Measurements from ENCODE around the gene MYL9.
A peak's percentile ranks its signal among the peaks of the same experiment; 100 is the strongest.

The MYL9 gene

DNA sequence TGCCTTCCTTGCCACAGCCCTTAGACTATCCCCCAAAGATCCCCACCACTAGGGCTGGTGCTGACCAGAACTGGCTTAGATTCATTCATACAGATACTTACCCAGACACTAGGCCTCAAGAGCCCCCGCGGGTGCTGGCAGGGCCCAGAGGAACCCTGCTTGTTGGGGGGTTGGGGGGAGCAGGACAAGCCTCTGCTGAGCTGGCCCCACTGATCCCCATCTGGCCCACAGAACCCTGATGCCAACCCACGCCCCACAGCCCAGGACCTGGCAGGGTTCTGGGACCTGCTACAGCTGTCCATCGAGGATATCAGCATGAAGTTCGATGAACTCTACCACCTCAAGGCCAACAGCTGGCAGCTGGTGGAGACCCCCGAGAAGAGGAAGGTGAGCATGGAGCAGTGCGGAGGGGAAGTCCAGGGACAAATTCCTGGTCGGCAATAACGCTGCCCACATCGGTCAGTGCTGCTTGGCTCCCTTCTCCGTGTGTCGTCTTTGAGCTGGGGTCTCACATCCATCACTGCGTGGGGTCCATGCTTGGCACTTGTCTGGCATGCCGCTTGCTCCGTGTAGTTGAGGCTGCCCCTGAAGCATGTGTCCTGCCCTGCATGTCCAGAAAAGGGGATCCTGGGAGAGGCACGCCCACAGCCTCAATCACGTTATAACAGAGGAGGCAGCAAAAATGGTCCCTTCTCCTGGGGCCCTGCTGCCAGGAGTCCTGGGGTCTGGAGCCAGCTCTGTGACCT, 15.5 kb upstream of the MYL9 start:
- no peak overlapping the region for H3K4me3 ChIP-seq (ENCODE audit: low read depth, low read length)

DNA sequence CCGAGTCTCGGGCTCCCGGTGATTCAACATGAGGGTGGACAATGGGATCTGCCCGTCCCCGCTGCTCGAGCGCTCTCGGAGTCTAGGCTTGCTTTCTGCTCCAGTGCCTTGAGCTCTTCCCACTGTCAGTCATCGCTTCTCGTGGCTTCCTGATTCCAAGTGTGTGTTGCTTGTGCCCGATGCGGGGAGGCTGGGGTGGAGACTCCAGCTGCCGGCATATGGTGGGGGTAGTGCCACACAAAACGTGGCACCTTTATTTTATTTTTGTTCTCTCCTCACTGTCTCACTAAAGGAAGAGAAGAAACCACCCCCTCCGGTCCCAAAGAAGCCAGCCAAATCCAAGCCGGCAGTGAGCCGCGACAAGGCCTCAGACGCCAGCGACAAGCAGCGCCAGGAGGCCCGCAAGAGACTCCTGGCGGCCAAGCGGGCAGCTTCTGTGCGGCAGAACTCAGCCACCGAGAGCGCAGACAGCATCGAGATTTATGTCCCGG, 14.8 kb upstream of the MYL9 start:
- H3K4me3 ChIP-seq (ENCODE audit: low read depth, low read length): no peak overlapping the region

DNA sequence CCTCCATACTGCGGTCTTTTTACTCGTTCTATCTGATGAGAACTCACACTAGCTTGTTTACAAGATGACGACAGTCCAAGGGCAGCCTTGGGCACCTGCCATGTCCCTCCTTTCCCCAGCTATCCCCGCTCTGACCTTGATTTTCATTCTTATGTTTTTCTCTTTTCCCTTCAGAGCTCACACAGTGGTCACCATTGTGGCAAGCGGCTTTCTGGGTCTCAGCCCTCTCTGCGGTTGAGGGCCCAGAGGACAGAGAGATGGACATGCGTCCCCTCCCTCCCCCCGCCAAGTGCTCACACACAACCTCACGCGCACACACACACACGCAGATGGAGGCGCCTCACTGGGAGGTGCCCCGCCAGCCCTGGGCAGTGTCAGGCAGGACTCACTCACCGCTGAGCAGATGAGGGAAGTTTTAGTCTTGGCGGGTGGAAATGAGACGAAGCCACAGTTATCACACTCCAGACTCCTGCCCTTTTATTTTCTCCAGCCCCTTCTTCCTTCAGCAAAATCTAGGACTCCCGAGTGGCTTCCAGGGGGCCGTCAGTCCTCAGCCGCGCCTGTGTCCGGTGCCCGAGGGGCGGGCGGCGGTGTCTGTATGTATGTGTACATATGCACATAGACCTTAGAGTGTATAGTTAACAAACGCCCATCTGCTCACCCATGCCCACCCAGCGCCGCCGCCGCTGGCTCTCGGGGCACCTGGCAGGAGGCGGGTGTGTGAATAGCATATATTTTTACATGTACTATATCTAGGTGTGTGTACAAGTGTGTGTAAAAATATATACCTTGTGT, 13.8 kb upstream of the MYL9 start:
- H3K4me3 ChIP-seq (ENCODE audit: low read depth, low read length): no peak overlapping the region

DNA sequence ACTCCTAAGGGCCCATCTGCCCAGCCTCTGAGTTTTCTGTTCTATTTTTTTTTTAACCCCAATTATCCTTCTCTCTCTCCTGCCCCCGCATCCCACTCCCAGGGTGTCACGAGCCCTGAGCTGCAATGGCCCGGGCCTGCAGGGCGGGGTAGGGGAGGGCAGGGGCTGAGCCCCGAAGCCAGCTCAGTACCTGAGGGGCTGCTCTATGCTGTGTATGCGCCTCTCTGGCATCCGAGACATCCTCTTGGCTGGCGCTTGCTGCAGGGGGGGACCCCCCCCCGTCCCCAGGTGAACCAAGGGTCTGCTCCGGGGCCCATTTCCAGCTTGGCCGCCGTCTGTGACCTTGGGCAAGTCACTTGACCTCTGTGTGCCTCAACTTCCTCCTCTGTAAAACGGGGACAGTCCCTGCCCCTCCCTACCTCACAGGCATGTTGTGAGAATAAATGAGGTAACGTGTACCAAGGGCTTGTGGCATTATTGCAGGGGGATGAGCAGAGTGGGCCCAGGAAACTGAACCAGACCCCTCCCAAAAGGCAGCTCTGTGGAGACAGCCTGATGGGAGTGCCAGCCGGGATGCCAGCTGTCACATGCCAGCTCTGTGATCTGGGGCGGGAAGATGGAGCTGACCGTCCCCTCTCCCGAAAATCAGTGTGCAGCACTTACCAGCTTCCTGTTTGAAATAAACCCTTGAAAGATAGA, 13.0 kb upstream of the MYL9 start:
- no peak overlapping the region for H3K4me3 ChIP-seq (ENCODE audit: low read depth, low read length)

DNA sequence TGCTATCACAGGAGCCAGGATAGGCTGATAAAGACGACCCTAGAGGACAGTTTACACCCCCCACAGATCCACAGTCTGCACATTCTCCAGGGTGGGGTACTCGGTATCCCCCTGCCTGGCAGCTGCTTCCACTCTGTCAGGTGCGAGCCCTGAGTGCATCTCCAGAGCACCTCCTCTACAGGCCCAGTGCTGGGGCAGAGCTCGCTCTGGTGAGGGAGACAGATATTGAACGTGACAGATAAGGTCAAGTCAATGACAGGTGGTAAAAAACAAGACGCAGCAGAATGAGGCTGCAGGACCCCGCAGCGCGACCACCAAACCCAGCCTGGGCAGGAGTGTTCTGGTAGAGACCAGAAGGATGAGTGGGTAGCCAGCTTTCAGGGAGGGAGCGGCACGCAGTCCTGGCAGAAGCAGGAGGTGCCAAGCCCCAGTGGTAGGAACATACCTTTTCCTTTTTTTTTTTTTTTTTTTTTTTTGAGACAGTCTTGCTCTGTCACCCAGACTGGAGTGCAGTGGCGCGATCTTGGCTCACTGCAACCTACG, 12.4 kb upstream of the MYL9 start:
- H3K4me3 ChIP-seq (ENCODE audit: low read depth, low read length): no peak overlapping the region

DNA sequence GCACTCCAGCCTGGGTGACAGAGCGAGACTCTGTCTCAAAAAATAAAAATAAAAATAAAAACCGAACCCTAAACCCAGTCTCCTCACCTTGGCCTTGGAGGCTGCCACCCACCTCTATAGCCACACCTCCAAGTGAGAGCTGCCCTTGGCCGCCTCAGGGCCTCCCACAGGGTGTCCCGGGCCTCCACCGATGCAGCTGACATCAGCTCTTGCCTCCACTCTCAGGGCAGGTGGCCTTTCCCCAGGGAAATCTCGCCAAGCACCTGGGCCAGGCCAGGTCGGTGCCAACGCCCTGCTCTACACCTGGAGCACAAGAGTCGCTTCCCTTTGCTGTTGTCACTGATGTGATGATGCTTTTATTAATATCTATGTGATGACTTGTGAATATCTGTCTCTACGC, 8.9 kb upstream of the MYL9 start:
- H3K4me3 ChIP-seq (ENCODE audit: low read depth, low read length): no peak overlapping the region

DNA sequence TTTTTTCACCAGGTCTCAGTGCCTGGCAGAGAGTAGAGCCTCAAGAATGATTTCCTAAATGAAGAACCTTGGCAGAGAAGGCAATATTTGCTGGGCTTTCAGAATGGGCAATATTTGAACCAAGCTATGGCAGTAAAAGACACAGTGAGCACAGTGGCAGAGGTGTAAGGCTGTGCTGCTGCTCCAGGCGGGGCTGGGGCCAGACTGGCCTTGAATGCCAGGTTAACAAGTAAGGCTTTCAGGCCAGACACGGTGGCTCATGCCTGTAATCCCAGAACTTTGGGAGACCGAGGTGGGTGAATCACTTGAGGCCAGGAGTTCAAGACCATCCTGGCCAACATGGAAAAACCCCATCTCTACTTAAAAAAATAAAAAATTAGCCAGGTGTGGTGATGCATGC, 8.5 kb upstream of the MYL9 start:
- H3K4me3 ChIP-seq (ENCODE audit: low read depth, low read length): no peak overlapping the region

DNA sequence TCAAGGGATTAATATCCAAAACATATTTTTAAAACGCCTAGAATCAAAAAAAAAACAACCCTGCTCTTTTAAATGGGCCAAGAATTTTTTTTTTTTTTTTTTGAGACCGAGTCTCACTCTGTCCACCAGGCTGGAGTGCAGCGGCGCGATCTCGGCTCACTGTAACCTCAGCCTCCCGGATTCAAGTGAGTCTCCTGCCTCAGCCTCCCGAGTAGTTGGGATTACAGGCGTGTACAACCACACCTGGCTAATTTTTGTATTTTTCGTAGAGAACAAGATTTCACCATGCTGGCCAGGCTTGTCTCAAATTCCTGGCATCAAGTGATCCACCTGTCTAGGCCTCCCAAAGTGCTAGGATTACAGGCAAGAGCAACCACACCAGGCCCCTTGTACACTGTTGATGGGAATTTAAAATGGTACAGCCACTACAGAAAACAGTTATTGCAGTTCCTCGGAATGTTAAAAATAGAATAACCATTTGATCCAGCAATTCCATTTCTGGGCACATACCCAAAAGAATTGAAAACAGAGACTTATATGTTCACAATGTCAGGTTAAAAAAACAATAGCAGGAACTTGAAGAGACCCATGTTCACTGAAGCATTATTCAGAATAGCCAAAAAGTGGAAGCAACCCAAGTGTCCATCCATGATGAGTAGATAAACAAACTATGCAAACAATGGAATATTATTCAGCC, 3.1 kb upstream of the MYL9 start:
- H3K4me3 ChIP-seq (ENCODE audit: low read depth, low read length): no peak overlapping the region

DNA sequence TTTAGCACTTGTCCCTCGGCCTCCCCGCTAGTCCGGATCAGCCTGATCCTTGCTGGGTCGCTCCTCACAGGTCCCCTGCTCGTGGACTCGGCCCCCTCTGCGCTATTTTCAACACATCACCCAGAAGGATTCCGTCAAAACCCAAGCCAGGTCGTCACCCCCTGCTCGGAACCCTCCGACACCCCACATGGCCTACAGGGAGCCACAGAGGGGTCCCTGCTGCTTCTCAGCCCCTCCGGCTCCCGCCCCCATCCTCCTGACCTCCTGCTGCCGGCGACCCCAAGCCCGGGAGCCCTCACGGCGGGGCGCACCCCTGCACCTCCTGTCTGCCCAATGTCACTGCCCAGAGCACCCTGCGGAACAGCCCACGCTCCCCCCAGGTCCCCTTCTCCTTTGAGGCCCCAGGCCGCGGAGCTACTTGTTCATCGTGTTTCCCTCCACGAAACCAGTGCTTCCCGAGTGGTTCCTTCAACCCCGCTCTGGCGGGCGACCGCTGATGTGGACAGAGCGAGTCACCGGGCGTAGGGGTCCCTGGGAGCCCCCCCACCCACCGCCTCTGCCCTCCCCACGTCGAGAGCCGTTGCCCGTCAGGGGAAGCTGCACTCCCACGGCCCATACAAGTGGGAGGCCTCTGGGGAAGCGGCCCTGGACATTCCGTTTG, 638 bp upstream of the MYL9 start:
- peak overlapping the region; percentile 27 for H3K4me3 ChIP-seq (ENCODE audit: low read depth, low read length)

DNA sequence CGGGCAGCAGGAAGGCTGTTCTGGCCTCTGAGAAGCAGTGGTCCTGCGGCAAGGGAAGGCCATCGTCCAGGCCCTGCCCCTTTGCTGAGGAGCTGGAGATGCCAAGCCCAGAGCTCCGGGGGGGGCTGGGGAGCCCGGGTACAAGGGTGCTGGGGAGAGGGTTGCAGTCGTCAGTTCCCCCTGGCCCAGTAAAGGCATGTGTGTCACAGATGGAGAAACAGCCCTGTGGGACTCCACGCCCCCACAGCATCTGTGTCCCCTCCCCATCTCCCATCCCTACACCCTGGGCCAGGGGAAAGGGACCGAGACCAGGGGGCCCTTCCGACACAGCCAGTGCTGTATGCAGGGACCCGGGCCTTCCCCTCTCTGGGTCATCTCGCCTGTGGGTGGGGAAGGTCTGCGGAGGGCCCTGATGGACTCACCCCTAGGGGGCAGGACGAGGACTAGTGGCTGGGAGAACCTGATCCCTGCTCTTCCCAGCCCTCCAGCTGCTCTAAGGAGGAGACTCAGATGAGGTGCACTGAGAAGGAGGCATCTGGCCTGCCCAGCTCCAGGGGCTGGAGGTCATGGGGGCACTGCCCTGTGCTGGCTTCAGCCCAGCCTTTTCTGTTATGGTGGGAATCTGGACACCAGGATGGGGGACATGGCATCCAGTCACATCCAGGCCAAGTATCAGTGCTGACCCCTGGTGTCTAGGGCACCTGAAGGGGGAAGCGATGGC, 609 bp downstream of the MYL9 start:
- peak overlapping the region; percentile 62 for H3K4me3 ChIP-seq (ENCODE audit: low read depth, low read length)

DNA sequence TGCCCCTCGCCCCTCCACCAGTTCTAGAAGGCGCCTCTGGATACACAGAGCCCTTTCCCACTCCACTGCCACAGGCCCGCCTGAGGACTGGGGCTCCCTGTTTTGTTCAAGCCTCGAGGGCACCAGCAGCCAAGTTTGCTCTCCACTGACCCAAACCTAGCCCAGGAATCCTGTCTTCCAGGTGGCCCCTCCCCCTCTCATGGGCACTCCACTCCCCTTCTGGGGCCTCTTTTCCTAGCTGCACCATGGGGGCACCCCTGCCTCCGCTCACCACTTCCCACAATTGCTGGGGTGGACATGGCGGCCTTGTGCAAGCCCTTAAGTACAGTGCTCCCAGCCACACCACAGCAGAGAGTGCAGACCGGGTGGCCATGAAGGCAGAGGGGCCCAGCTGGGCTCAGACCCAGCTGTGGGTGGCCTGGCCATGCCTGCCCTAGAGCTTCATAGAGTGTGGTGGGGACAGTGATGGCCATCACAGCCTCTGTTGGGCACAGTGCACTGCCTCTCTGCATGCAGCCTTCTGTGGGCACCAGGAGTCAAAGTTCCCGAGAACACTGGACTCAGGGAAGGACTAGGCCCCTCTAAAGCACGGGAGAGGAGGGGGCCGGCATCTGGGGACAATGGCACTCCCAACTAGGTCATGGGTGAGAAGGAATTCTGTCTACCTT, 1.3 kb downstream of the MYL9 start:
- peak overlapping the region; percentile 62 for H3K4me3 ChIP-seq (ENCODE audit: low read depth, low read length)

DNA sequence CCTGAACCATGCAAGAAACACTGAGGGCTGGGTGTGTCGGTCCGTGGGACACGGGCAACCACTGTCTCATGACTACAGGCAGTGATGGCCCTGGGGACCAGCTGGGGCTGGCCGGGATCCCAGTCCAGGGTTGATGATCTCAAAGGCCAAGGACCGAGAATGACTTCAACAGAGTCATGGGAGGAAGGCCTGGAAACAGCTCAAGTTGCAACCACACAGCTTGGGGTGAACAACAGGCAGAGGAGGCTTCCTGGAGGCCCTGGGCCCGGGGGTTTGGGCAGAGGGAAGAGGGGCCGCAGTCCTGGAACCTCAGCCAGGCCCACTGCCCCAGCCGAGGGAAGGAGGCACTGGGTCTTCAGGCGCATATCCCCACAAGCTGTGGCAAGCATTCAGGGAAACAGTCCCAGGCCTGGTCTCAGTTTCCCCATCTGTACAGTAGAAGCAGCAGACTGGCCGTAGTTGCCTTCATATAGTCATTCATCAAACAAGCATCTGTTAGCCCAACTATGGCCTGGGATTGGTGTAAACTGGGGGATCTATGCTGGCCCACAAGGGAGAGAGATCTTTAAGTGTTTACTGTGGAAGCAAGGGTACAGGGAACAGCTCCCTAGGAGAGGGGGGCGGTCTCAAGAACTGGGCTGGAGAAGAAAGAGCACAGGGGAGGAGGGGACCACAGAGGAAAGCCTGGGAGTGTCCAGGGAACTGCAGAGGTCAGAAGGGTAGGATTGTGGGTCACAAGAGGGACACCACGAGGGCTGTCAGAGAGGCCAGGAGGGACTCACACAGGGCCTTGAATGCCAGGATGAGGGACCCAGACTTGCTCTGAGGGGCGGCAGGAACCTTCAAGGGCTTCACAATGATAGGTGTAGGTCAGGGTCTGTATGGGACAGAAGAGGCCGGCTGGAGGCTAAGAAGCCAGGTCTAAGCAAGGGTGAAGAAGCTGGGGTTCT, 2.1 kb downstream of the MYL9 start:
- no peak overlapping the region for H3K4me3 ChIP-seq (ENCODE audit: low read depth, low read length)

DNA sequence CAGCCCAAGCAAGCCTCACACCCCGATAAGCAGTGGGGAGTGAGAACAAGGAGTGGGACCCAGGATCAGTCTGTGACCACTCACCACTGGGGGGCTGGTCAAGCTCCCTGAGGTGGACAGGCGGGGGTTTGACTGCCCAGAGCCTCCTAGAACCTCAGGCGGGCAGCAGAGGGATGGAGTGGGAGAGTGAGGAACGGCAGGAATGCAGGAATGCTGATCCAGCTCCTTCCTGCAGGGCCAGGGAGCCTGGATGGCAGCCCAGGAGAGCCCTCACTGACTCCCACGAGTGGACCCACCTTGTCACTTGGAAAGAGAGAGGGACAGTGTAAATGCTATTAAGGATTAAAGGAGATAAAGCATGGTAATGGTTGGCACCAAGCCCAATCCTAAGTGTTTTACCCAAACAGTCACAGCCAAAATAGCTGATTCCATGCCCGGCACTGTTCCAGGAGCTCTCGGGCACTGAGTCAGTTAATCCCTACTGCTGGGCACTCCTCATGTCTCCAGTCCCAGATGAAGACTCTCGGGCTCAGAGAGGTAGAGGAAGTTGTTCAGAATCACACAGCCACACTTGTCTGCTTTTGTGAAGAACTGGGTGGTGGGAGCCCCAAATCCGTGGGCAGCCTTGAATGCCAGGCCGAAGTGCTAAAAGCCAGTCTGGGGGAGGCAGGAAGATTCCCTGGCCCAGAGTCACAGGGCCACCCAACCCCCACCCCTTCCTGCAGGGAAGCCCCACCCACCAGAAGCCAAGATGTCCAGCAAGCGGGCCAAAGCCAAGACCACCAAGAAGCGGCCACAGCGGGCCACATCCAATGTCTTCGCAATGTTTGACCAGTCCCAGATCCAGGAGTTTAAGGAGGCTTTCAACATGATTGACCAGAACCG, 3.1 kb downstream of the MYL9 start:
- no peak overlapping the region for H3K4me3 ChIP-seq (ENCODE audit: low read depth, low read length)

DNA sequence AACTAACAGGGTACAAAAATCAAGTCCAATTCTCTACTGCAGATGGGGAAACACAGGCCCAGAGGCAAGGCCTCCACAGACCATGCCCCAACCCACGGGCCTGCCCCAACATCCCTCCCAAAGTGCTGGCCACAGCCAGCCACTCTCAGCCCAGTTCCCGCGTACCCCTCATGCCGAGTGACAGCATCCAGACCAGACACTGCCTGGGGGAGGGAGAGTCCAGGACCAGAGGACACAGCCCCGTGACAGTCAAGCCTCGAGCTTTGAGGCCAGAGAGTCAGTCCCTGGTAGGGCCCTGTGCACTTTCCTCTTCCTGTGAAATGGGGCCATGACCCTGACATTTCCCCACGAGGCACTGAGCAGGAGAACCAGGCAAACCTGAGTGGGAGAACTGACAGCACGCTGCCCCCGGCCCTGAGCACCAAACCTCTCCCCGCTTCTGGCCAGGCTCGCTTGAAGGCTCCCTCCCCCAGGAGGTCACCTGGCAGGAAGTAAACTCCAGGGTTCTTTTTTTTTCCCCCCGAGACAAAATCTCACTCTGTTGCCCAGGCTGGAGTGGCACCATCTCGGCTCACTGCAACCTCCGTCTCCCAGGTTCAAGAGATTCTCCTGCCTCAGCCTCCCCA, 4.9 kb downstream of the MYL9 start:
- H3K4me3 ChIP-seq (ENCODE audit: low read depth, low read length): no peak overlapping the region

DNA sequence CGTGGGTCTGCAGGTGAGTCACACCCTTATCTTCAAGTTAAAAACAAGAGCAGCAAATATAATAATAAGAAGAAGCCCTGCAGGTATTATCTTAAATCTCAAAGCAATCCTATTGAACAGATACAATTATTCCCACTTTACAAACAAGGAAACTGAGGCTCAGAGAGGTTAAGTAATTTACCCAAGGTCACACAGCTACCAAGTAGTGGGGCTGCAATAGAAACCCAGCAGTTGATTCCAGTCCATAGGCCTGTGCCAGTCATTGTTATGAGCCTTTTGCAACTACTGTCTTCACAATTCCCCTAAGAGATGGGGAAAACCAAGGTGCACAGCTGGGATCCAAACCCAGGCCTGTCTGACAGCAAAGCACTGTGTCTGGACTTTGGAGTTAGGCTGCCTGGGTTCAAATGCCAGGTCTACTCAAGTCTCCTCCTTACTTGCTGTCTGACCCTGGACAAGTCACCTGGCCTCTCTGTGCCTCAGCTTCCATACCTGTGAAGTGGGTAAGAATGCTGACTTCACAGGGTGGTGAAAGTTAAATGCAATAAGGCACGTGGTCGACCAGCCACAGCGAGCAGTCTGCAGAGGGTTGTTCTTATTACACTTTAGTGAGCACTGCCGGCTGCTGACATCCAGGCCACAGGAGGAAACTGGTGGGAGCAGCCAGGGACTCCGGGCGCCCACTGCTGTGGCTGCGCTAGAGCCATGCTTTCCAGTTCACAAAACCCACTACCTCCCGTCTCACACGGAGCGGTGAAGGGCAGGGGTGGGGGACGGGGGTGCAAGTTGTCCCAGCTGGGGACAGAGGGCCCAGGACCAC, 6.1 kb downstream of the MYL9 start:
- no peak overlapping the region for H3K4me3 ChIP-seq (ENCODE audit: low read depth, low read length)

DNA sequence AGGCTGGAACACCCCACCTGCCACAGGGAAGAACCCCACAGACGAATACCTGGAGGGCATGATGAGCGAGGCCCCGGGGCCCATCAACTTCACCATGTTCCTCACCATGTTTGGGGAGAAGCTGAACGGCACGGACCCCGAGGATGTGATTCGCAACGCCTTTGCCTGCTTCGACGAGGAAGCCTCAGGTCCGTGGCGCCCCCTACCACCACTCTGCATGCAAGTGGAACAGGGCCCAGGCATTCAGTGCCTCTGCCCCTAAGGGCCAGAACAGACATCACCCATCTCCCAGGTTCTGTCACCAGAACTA, 6.6 kb downstream of the MYL9 start:
- H3K4me3 ChIP-seq (ENCODE audit: low read depth, low read length): no peak overlapping the region
